Esophagus muscularis mucosa (tissue), 4 donors: ENCODE data around the gene TAF7L. TPM values are rescaled to one million over a fixed set of nuclear protein-coding genes. Genes with fewer than 3 reads are reported as not detected.

ENCODE experiments used
- DNase-seq: peaks from one replicate; pipeline ENCODE4 v3.0.0-alpha.2; 2017; ENCODE audit errors: extremely low spot score
- H3K27ac ChIP-seq, 4 donors: fragments of 200-600 bp; sonication (generic); replicated peaks in 1 of 4; 1 replicate in 3 of 4; 2 replicates in 1 of 4; pipeline ENCODE4 v1.5.1; 2016 to 2019; ENCODE audit warnings: mild to moderate bottlenecking in 1 of 4
- H3K27me3 ChIP-seq, 4 donors: fragments of 200-600 bp; sonication (generic); one replicate each; pipeline versions ENCODE4 v1.5.1 to v1.6.0; 2016 to 2019
- H3K36me3 ChIP-seq, 4 donors: fragments of 200-600 bp; sonication (generic); one replicate each; pipeline ENCODE4 v1.5.1; 2016 to 2019
- H3K4me1 ChIP-seq, 4 donors: fragments of 200-600 bp; sonication (generic); one replicate each; pipeline ENCODE4 v1.5.1; 2016 to 2019
- H3K4me3 ChIP-seq, 4 donors: fragments of 200-600 bp; sonication (generic); 1 replicate in 2 of 4; 2 replicates in 2 of 4; pipeline ENCODE4 v1.5.1; 2016 to 2019; ENCODE audit warnings: mild to moderate bottlenecking in 4 of 4, moderate library complexity in 1 of 4
- H3K9me3 ChIP-seq, 4 donors: fragments of 200-600 bp; sonication (generic); 1 replicate in 3 of 4; 2 replicates in 1 of 4; pipeline ENCODE4 v1.5.1; 2016 to 2019
- CTCF ChIP-seq, 3 experiments: fragments of 200-600 bp in 2 of 3; fragments of 450-650 bp in 1 of 3; sonication (generic) in 2 of 3; IDR thresholded peaks; one replicate each; pipeline ENCODE4 v1.5.1; 2017 to 2019; ENCODE audit warnings: antibody characterized with exemption in 3 of 3, mild to moderate bottlenecking in 2 of 3, moderate library complexity in 1 of 3
- EP300 ChIP-seq: sonication (generic); formaldehyde crosslinking; IDR thresholded peaks from one replicate; pipeline ENCODE4 v1.6.1; 2017; ENCODE audit warnings: antibody characterized with exemption
- POLR2A ChIP-seq: fragments of 450-650 bp; IDR thresholded peaks from one replicate; pipeline ENCODE4 v1.6.1; 2017; ENCODE audit warnings: antibody characterized with exemption, moderate library complexity, mild to moderate bottlenecking, low read depth
- POLR2AphosphoS5 ChIP-seq, 2 donors: sonication (generic); formaldehyde crosslinking; IDR thresholded peaks; one replicate each; pipeline ENCODE4 v1.6.1; 2017; ENCODE audit warnings: antibody characterized with exemption in 2 of 2
- WGBS: methylation state at CpG from one replicate; pipeline ENCODE4 v1.1.5; 2018; 5-methylcytosine and 5-hydroxymethylcytosine counted together
- intact Hi-C: fragments of 100-400 bp; cut with DNase I; formaldehyde crosslinking; loops from one replicate; pipeline ENCODE4 v1.15.1; 2023
- total RNA-seq, 4 donors: library from RNA; depleted of rRNA; stranded (reverse); fragments of >200 nt; gene quantifications; one replicate each; pipeline versions ENCODE4 v1.1.0 to v1.2.1, GENCODE V29; 2016

TAF7L gene
- total RNA-seq, 4 donors from 2014 or later = 0.13 TPM; not detected in 3

GRCh38 chrX:101262590-101262989 lies 28.5 kb downstream of the TAF7L start:
- Histone ChIP-seq H3K27me3 (no peaks in the 10 kb centered on the region), H3K9me3 (no peaks in the 10 kb centered on the region), H3K4me1 (no peaks in the 10 kb centered on the region), H3K27ac (no peak overlapping the region), H3K4me3 (no peak overlapping the region), H3K36me3 (no peaks in the 10 kb centered on the region)
- intact Hi-C loops = no loop called here
- TF ChIP-seq CTCF (IDR thresholded peaks at IDR 0.05) (no peak), POLR2A (no peak)
- DNase-seq = no peak
- WGBS = 79% methylated on average over 4 of the region's 4 CpGs

GRCh38 chrX:101260435-101260834 lies 30.7 kb downstream of the TAF7L start:
- intact Hi-C loops = no loop called here
- Histone ChIP-seq H3K4me1 (no peaks in the 10 kb centered on the region), H3K27ac (no peak overlapping the region), H3K9me3 (no peaks in the 10 kb centered on the region), H3K4me3 (no peak overlapping the region), H3K27me3 (no peaks in the 10 kb centered on the region), H3K36me3 (no peaks in the 10 kb centered on the region)
- no peak for DNase-seq
- TF ChIP-seq POLR2AphosphoS5 (IDR thresholded peaks at IDR 0.05) = no peak
- TF ChIP-seq EP300 = no peak
- no peak for TF ChIP-seq CTCF (IDR thresholded peaks at IDR 0.05)
- TF ChIP-seq POLR2A = no peak
- 86% methylated on average over 4 of the region's 4 CpGs for WGBS

- H3K36me3 ChIP-seq = no peaks in the 10 kb centered on the region
- no peaks in the 10 kb centered on the region for H3K9me3 ChIP-seq
- no peaks in the 10 kb centered on the region for H3K27me3 ChIP-seq
- intact Hi-C loops = no loop called here
- no peaks in the 10 kb centered on the region for H3K4me1 ChIP-seq
- 88% methylated on average over 10 of the region's 11 CpGs for WGBS
- DNase-seq = no peak
- H3K4me3 ChIP-seq = no peak overlapping the region
- no peak for TF ChIP-seq POLR2A
- no peak for TF ChIP-seq CTCF (IDR thresholded peaks at IDR 0.05)
- TF ChIP-seq EP300 = no peak
- H3K27ac ChIP-seq = no peak overlapping the region
Measured at GRCh38 chrX:101258259-101258581, 32.9 kb downstream of the TAF7L start.

- H3K9me3 ChIP-seq = no peaks in the 10 kb centered on the region
- no peaks in the 10 kb centered on the region for H3K36me3 ChIP-seq
- WGBS = 70% methylated on average over 4 of the region's 4 CpGs
- H3K27me3 ChIP-seq = no peaks in the 10 kb centered on the region
- H3K4me3 ChIP-seq = no peak overlapping the region
- TF ChIP-seq CTCF (IDR thresholded peaks at IDR 0.05) (no peak), EP300 (no peak), POLR2A (no peak), POLR2AphosphoS5 (IDR thresholded peaks at IDR 0.05) (no peak)
- H3K27ac ChIP-seq = no peak overlapping the region
- intact Hi-C loops = no loop called here
- H3K4me1 ChIP-seq = no peaks in the 10 kb centered on the region
- DNase-seq = no peak
Measured at GRCh38 chrX:101257448-101258258, 33.5 kb downstream of the TAF7L start.

- no peaks in the 10 kb centered on the region for H3K4me1 ChIP-seq
- TF ChIP-seq CTCF (IDR thresholded peaks at IDR 0.05) (no peak), EP300 (no peak), POLR2AphosphoS5 (IDR thresholded peaks at IDR 0.05) (no peak), POLR2A (no peak)
- WGBS = 66% methylated on average over 2 of the region's 2 CpGs
- no peaks in the 10 kb centered on the region for H3K36me3 ChIP-seq
- DNase-seq = no peak
- no peak overlapping the region for H3K4me3 ChIP-seq
- intact Hi-C loops = no loop called here
- H3K9me3 ChIP-seq = no peaks in the 10 kb centered on the region
- H3K27me3 ChIP-seq = no peaks in the 10 kb centered on the region
- no peak overlapping the region for H3K27ac ChIP-seq
Measured at GRCh38 chrX:101252634-101253033, 38.5 kb downstream of the TAF7L start.
